ENCODE data around the gene STMP1. TPM values are rescaled to one million over a fixed set of nuclear protein-coding genes. Genes with fewer than 3 reads are reported as not detected.

STMP1 gene
- total and polyA plus RNA-seq, 3 donors from 2014 or later: 36.4 to 56.3 (median 39.7) TPM

- intact Hi-C loops (cut with DNase I; ENCODE audit: low total_unique reads): loop anchor here (10.0 kb wide), 1 partner anchor 370 kb away; no protein-coding TSS in a partner anchor
- TF ChIP-seq CTCF (IDR thresholded peaks at IDR 0.05) (no peak), POLR2A (IDR thresholded peaks at IDR 0.05) (no peak)
- Histone ChIP-seq H3K36me3 (ENCODE audit: low read depth, missing control alignments) (no peaks in the 10 kb centered on the region), H3K4me1 (peaks cover 5% of the 10 kb centered on the region), H3K4me3 (no peak overlapping the region), H3K27me3 (no peaks in the 10 kb centered on the region), H3K27ac (peak overlapping the region in 1 of 2 donors; percentile 50), H3K9me3 (no peaks in the 10 kb centered on the region)
- no peak for DNase-seq
- 52 to 66% methylated on average over 3 of the region's 3 CpGs for WGBS, 2 donors
Observed at GRCh38 chr7:135644729-135645128, 17.6 kb upstream of the STMP1 start.

- H3K9me3 ChIP-seq: no peaks in the 10 kb centered on the region
- no peaks in the 10 kb centered on the region for H3K27me3 ChIP-seq
- DNase-seq: peak; percentile 48
- TF ChIP-seq POLR2A (IDR thresholded peaks at IDR 0.05) (no peak), CTCF (IDR thresholded peaks at IDR 0.05) (peak; percentile 58 to 80 (median 64))
- no peaks in the 10 kb centered on the region for H3K36me3 ChIP-seq (ENCODE audit: low read depth, missing control alignments)
- H3K27ac ChIP-seq: peak overlapping the region; percentile 18 to 50
- WGBS, 2 donors: 36 to 47% methylated on average over 6 of the region's 6 CpGs
- H3K4me3 ChIP-seq: no peak overlapping the region
- intact Hi-C loops (cut with DNase I; ENCODE audit: low total_unique reads): loop anchor here (10.0 kb wide), 1 partner anchor 371 kb away; no protein-coding TSS in a partner anchor
- H3K4me1 ChIP-seq: peaks cover 5% of the 10 kb centered on the region
Observed at GRCh38 chr7:135645296-135645904, 16.9 kb upstream of the STMP1 start.

- H3K27me3 ChIP-seq: no peaks in the 10 kb centered on the region
- no peak overlapping the region for H3K27ac ChIP-seq
- H3K4me3 ChIP-seq: no peak overlapping the region
- H3K36me3 ChIP-seq (ENCODE audit: low read depth, missing control alignments): no peaks in the 10 kb centered on the region
- peaks cover 5% of the 10 kb centered on the region for H3K4me1 ChIP-seq
- H3K9me3 ChIP-seq: no peaks in the 10 kb centered on the region
- intact Hi-C loops (cut with DNase I; ENCODE audit: low total_unique reads): loop anchor here (10.0 kb wide), 1 partner anchor 373 kb away; no protein-coding TSS in a partner anchor
- no peak for TF ChIP-seq CTCF (IDR thresholded peaks at IDR 0.05)
- TF ChIP-seq POLR2A (IDR thresholded peaks at IDR 0.05): no peak
- no peak for DNase-seq
- WGBS, 2 donors: 79 to 83% methylated on average over 1 of the region's 1 CpG
Observed at GRCh38 chr7:135647755-135648154, 14.6 kb upstream of the STMP1 start.

- no peak for DNase-seq
- Histone ChIP-seq H3K9me3 (no peaks in the 10 kb centered on the region), H3K4me1 (peaks cover 5% of the 10 kb centered on the region), H3K4me3 (no peak overlapping the region), H3K27ac (no peak overlapping the region), H3K36me3 (ENCODE audit: low read depth, missing control alignments) (no peaks in the 10 kb centered on the region), H3K27me3 (no peaks in the 10 kb centered on the region)
- TF ChIP-seq CTCF (IDR thresholded peaks at IDR 0.05) (no peak), POLR2A (IDR thresholded peaks at IDR 0.05) (no peak)
- 84 to 90% methylated on average over 7 of the region's 7 CpGs for WGBS, 2 donors
- intact Hi-C loops (cut with DNase I; ENCODE audit: low total_unique reads): loop anchor here (10.0 kb wide), 1 partner anchor 373 kb away; no protein-coding TSS in a partner anchor
Observed at GRCh38 chr7:135648235-135648634, 14.1 kb upstream of the STMP1 start.
